Gastrocnemius medialis (tissue), 4 donors: Measurements from ENCODE around the gene EPSTI1.

ENCODE experiments used
- CTCF ChIP-seq, 5 experiments: fragments of 450-650 bp in 3 of 5; fragments of 200-600 bp in 2 of 5; sonication (generic) in 2 of 5; IDR thresholded peaks in 4 of 5; conservative IDR thresholded peaks in 1 of 5; 1 replicate in 4 of 5; 2 replicates in 1 of 5; pipeline ENCODE4 v1.5.1; 2016 to 2019; ENCODE audit warnings: antibody characterized with exemption in 5 of 5, mild to moderate bottlenecking in 3 of 5, moderate library complexity in 3 of 5
- POLR2A ChIP-seq, 2 donors: fragments of 450-650 bp; IDR thresholded peaks; one replicate each; pipeline ENCODE4 v1.6.1; 2017; ENCODE audit warnings: antibody characterized with exemption in 2 of 2, mild to moderate bottlenecking in 2 of 2, moderate library complexity in 2 of 2

- no peak for TF ChIP-seq POLR2A (IDR thresholded peaks at IDR 0.05)
- TF ChIP-seq CTCF (IDR thresholded peaks at IDR 0.05 in 4 of 5, conservative IDR thresholded peaks at IDR 0.05 in 1 of 5), result no peak
These were observed 7.3 kb downstream of the EPSTI1 start for GRCh38 chr13:42984691-42985090.
